ENCODE results near the gene C12orf76. TPM values are rescaled to one million over a fixed set of nuclear protein-coding genes. Genes with fewer than 3 reads are reported as not detected.
"Not testable (repeated sequence)": the region's sequence is repeated elsewhere in the genome, so short reads cannot be mapped to it uniquely, and the experiment has no call there.

Gene C12orf76
- polyA plus RNA-seq, 1 experiment, result 10.0 TPM

DNA sequence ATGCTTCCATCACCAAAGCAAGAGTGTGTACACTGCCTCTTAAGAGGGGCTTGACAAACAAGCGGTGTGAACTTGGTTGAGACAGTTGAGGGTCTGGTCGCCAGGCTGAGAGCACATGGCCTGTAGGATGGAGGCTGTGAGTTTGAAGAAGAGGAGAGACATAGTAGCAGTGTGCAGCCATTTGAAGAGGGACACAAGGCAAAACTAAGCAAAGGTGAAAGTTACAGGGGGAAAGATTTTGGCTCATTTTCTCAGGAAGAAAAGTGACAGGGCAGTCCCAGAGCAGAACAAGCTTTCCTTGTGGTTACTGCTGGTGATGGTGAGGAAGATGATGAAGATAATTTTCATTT, 11.3 kb upstream of the C12orf76 start:
- POLR2A ChIA-PET, result no interaction called here
- TF ChIP-seq CTCF (IDR thresholded peaks at IDR 0.05; ENCODE audit: insufficient read depth, low read depth, low read length), result no peak
- CTCF ChIA-PET, result interaction anchor here (0.6 kb wide), 2 partner anchors 33 to 42 kb away, joined by 3 to 5 read pairs; no protein-coding TSS in a partner anchor
- H3K4me3 ChIP-seq (ENCODE audit: low read depth, low read length), result no peak overlapping the region
- no peaks in the 10 kb centered on the region for H3K27me3 ChIP-seq (ENCODE audit: control insufficient read depth, insufficient read depth, low read length)
- H3K36me3 ChIP-seq (ENCODE audit: control insufficient read depth, insufficient read depth, low read length), result no peaks in the 10 kb centered on the region
- no peak for DNase-seq (ENCODE audit: low read depth)

DNA sequence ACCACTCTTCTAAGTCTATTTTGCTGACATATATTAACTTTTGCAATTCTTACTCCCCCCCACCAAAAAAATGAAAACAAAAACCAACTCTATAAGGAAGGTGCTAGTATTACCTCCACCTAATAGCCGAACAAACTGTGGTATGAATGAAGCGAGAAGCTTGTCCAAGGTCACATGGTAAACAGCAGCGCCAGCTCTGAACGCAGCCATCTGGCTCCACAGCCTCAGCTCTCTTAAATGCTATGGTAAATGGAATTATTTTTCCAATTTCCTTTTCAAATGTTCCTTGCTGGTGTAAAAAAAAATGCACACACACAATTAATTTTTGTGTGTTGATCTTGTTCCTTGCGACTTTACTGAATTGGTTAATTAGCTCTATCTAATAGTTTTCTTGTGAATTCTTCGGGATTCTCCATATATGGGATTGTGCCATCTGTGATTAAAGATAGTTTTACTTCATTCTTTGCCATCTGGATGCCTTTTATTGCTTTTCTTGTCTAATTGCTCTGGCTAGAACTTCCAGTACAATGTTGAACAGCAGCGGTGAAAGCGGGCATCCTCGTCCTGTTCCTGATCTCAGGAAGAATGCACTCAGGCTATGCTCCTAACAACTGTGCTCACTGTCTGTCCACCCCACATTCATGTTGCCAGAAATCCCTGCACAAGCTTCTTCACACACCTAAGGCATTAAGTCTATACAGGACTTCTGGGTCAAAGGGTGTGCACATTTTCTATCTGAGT, 10.7 kb upstream of the C12orf76 start:
- H3K27me3 ChIP-seq (ENCODE audit: control insufficient read depth, insufficient read depth, low read length), result no peaks in the 10 kb centered on the region
- no peak for TF ChIP-seq CTCF (IDR thresholded peaks at IDR 0.05; ENCODE audit: insufficient read depth, low read depth, low read length)
- ChIA-PET POLR2A (no interaction called here), CTCF (interaction anchor here (0.6 to 1.2 kb wide), 3 partner anchors 34 to 96 kb away, joined by 3 to 5 read pairs (median 3); no protein-coding TSS in a partner anchor)
- H3K36me3 ChIP-seq (ENCODE audit: control insufficient read depth, insufficient read depth, low read length), result no peaks in the 10 kb centered on the region
- no peak overlapping the region for H3K4me3 ChIP-seq (ENCODE audit: low read depth, low read length)
- DNase-seq (ENCODE audit: low read depth), result no peak

- DNase-seq (ENCODE audit: low read depth); H3K27me3 ChIP-seq (ENCODE audit: control insufficient read depth, insufficient read depth, low read length); H3K36me3 ChIP-seq (ENCODE audit: control insufficient read depth, insufficient read depth, low read length); H3K4me3 ChIP-seq (ENCODE audit: low read depth, low read length); POLR2A ChIA-PET: not testable (repeated sequence)
- CTCF ChIA-PET, result interaction anchor here (1.3 kb wide), 1 partner anchor 9 kb away, joined by 5 read pairs; no protein-coding TSS in a partner anchor
Observed at GRCh38 chr12:110056643-110057042, 8.3 kb upstream of the C12orf76 start.

- CTCF ChIA-PET, result interaction anchor here (1.0 to 1.3 kb wide), 2 partner anchors 9 to 13 kb away, joined by 5 to 6 read pairs; no protein-coding TSS in a partner anchor
- H3K4me3 ChIP-seq (ENCODE audit: low read depth, low read length); POLR2A ChIA-PET; H3K27me3 ChIP-seq (ENCODE audit: control insufficient read depth, insufficient read depth, low read length); H3K36me3 ChIP-seq (ENCODE audit: control insufficient read depth, insufficient read depth, low read length): not testable (repeated sequence)
- peak; percentile 57 for DNase-seq (ENCODE audit: low read depth)
Observed at GRCh38 chr12:110055375-110056352, 7.3 kb upstream of the C12orf76 start.

GRCh38 chr12:110050927-110051326, 2.6 kb upstream of the C12orf76 start:
- no peak overlapping the region for H3K4me3 ChIP-seq (ENCODE audit: low read depth, low read length)
- CTCF ChIA-PET, result no interaction called here
- TF ChIP-seq CTCF (IDR thresholded peaks at IDR 0.05; ENCODE audit: insufficient read depth, low read depth, low read length), result no peak
- no peaks in the 10 kb centered on the region for H3K36me3 ChIP-seq (ENCODE audit: control insufficient read depth, insufficient read depth, low read length)
- POLR2A ChIA-PET, result no interaction called here
- no peaks in the 10 kb centered on the region for H3K27me3 ChIP-seq (ENCODE audit: control insufficient read depth, insufficient read depth, low read length)
- no peak for DNase-seq (ENCODE audit: low read depth)

DNA sequence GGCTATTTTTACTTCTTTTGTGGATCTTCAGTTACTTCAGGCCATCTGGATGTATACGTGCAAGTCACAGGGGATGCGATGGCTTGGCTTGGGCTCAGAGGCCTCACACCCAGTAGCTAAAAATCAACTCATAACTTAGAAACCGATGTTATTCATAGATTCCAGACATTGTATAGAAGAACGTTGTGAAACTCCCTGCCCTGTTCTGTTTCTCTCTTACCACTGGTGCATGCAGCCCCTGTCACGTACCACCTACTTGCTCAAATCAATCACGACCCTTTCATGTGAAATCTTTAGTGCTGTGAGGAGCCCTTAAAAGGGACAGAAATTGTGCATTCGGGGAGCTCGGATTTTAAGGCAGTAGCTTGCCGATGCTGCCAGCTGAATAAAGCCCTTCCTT, 1.3 kb upstream of the C12orf76 start:
- CTCF ChIA-PET; POLR2A ChIA-PET; H3K4me3 ChIP-seq (ENCODE audit: low read depth, low read length); H3K36me3 ChIP-seq (ENCODE audit: control insufficient read depth, insufficient read depth, low read length); H3K27me3 ChIP-seq (ENCODE audit: control insufficient read depth, insufficient read depth, low read length); DNase-seq (ENCODE audit: low read depth): not testable (repeated sequence)

- H3K27me3 ChIP-seq (ENCODE audit: control insufficient read depth, insufficient read depth, low read length); H3K36me3 ChIP-seq (ENCODE audit: control insufficient read depth, insufficient read depth, low read length); DNase-seq (ENCODE audit: low read depth); POLR2A ChIA-PET; CTCF ChIA-PET: not testable (repeated sequence)
- H3K4me3 ChIP-seq (ENCODE audit: low read depth, low read length), result peak overlapping the region; percentile 73
Observed at GRCh38 chr12:110049034-110049433, 712 bp upstream of the C12orf76 start.

All from BJ (cell line).